SU-DHL-6 (cell line): Measurements from ENCODE around the gene TMSB15A.
"Not testable (repeated sequence)": the region's sequence is repeated elsewhere in the genome, so short reads cannot be mapped to it uniquely, and the experiment has no call there.

ENCODE experiments used
- H2AFZ ChIP-seq: fragments of 200-600 bp; sonication (generic); 2 replicates; pipeline ENCODE4 v1.6.1; 2014; ENCODE audit warnings: low read depth, mild to moderate bottlenecking, moderate library complexity, mixed read lengths, antibody characterized with exemption, low read length; ENCODE audit not compliant: severe bottlenecking
- H3F3A ChIP-seq: fragments of 200-600 bp; shearing (Covaris generic); 2 replicates; pipeline ENCODE4 v1.6.0; 2016; ENCODE audit warnings: antibody characterized with exemption, mild to moderate bottlenecking; ENCODE audit not compliant: insufficient read depth
- H3K27ac ChIP-seq: fragments of 200-600 bp; sonication (generic); 2 replicates; pipeline ENCODE4 v1.5.1; 2016; ENCODE audit warnings: low read depth, mild to moderate bottlenecking, low read length, moderate library complexity, mixed read lengths
- H3K27me3 ChIP-seq: fragments of 200-600 bp; sonication (generic), shearing (Covaris generic); 2 replicates; pipeline ENCODE4 v1.6.0; 2014; ENCODE audit warnings: mild to moderate bottlenecking, low read length
- H3K36me3 ChIP-seq: fragments of 200-600 bp; sonication (generic); 2 replicates; pipeline ENCODE4 v1.6.1; 2014; ENCODE audit warnings: mild to moderate bottlenecking, low read length, mixed read lengths
- H3K4me2 ChIP-seq: fragments of 300-600, 200-600 bp; shearing (Covaris generic), sonication (generic); 2 replicates; pipeline ENCODE4 v1.6.0; 2014; ENCODE audit warnings: low read length, low read depth, mild to moderate bottlenecking; ENCODE audit not compliant: poor library complexity, severe bottlenecking
- H3K4me3 ChIP-seq: fragments of 200-600 bp; sonication (generic); 2 replicates; pipeline ENCODE4 v1.5.1; 2014; ENCODE audit warnings: antibody characterized with exemption, low read length, mild to moderate bottlenecking, mixed read lengths; ENCODE audit not compliant: insufficient read depth, poor library complexity, severe bottlenecking
- H3K79me2 ChIP-seq: fragments of 200-600 bp; sonication (generic); 2 replicates; pipeline ENCODE4 v1.6.1; 2014; ENCODE audit warnings: mild to moderate bottlenecking, low read length, moderate library complexity; ENCODE audit not compliant: insufficient read depth
- H3K9ac ChIP-seq: fragments of 200-600 bp; sonication (generic); 2 replicates; pipeline ENCODE4 v1.7.0; 2014; ENCODE audit warnings: mild to moderate bottlenecking, low read length
- H3K9me2 ChIP-seq: fragments of 200-600 bp; sonication (generic); replicated peaks from 2 replicates; pipeline ENCODE4 v1.6.1; 2014; ENCODE audit warnings: low read length; ENCODE audit not compliant: insufficient read depth
- H3K9me3 ChIP-seq: fragments of 200-600 bp; sonication (generic); 2 replicates; pipeline ENCODE4 v1.6.1; 2014; ENCODE audit warnings: low read length, mixed read lengths; ENCODE audit not compliant: insufficient read depth
- H4K20me1 ChIP-seq: fragments of 200-600 bp; sonication (generic); 2 replicates; pipeline ENCODE4 v1.6.1; 2014; ENCODE audit warnings: low read depth, mild to moderate bottlenecking, antibody characterized with exemption, low read length, moderate library complexity, mixed read lengths
- CTCF ChIP-seq: fragments of 200-600 bp; sonication (generic); IDR thresholded peaks from one replicate; pipeline ENCODE4 v1.5.1; 2017; ENCODE audit warnings: antibody characterized with exemption, mild to moderate bottlenecking, low read length, moderate library complexity; ENCODE audit not compliant: insufficient read depth, poor library complexity, severe bottlenecking
- EZH2phosphoT487 ChIP-seq: fragments of 200-600 bp; sonication (generic), shearing (Covaris generic); conservative IDR thresholded peaks from 2 replicates; pipeline ENCODE4 v1.6.1; 2018; ENCODE audit warnings: mild to moderate bottlenecking, antibody characterized with exemption, low read length, moderate library complexity, mixed read lengths

The TMSB15A gene

GRCh38 chrX:102548231-102548630 is 31.7 kb upstream of the TMSB15A start:
- Histone ChIP-seq H3K4me3 (no peak overlapping the region), H4K20me1 (no peaks in the 10 kb centered on the region), H3K9me3 (no peaks in the 10 kb centered on the region), H3K79me2 (no peaks in the 10 kb centered on the region), H3K27me3 (no peaks in the 10 kb centered on the region), H2AFZ (no peak overlapping the region), H3K4me2 (no peak overlapping the region), H3K9me2 (no peaks in the 10 kb centered on the region), H3K27ac (no peak overlapping the region), H3F3A (no peaks in the 10 kb centered on the region), H3K9ac (no peak overlapping the region), H3K36me3 (no peaks in the 10 kb centered on the region)
- TF ChIP-seq CTCF, result no peak
- TF ChIP-seq EZH2phosphoT487, result no peak

- Histone ChIP-seq H3K4me3 (no peak overlapping the region), H3K27ac (no peak overlapping the region), H3K4me2 (no peak overlapping the region), H2AFZ (no peak overlapping the region), H4K20me1 (no peaks in the 10 kb centered on the region), H3K27me3 (no peaks in the 10 kb centered on the region), H3K36me3 (no peaks in the 10 kb centered on the region), H3K9me3 (no peaks in the 10 kb centered on the region), H3K79me2 (no peaks in the 10 kb centered on the region), H3F3A (no peaks in the 10 kb centered on the region), H3K9me2 (no peaks in the 10 kb centered on the region), H3K9ac (no peak overlapping the region)
- TF ChIP-seq EZH2phosphoT487, result no peak
- no peak for TF ChIP-seq CTCF
Observed at GRCh38 chrX:102546828-102547493, 30.4 kb upstream of the TMSB15A start.

- not testable (repeated sequence) for H3K27ac ChIP-seq, H3K4me2 ChIP-seq, H3K36me3 ChIP-seq, H3K9me2 ChIP-seq, H3F3A ChIP-seq, H2AFZ ChIP-seq, H3K27me3 ChIP-seq, H3K9ac ChIP-seq, H4K20me1 ChIP-seq, H3K9me3 ChIP-seq, H3K79me2 ChIP-seq, H3K4me3 ChIP-seq
Observed at GRCh38 chrX:102546175-102546574, 29.6 kb upstream of the TMSB15A start.

- no peaks in the 10 kb centered on the region for H3K79me2 ChIP-seq
- no peak overlapping the region for H3K27ac ChIP-seq
- no peaks in the 10 kb centered on the region for H3K36me3 ChIP-seq
Observed at GRCh38 chrX:102535958-102536357, 19.4 kb upstream of the TMSB15A start.

More at GRCh38 chrX:102535958-102536357, 19.4 kb upstream of the TMSB15A start:
- Histone ChIP-seq H3K27me3 (no peaks in the 10 kb centered on the region), H3F3A (no peaks in the 10 kb centered on the region), H3K4me3 (no peak overlapping the region), H4K20me1 (no peaks in the 10 kb centered on the region), H2AFZ (no peak overlapping the region), H3K9me3 (no peaks in the 10 kb centered on the region), H3K4me2 (no peak overlapping the region), H3K9ac (no peak overlapping the region), H3K9me2 (no peaks in the 10 kb centered on the region)
- TF ChIP-seq CTCF (no peak), EZH2phosphoT487 (no peak)
